ENCODE data around the gene PRSS23.

PRSS23 gene

GRCh38 chr11:86790867-86791849, 9.2 kb upstream of the PRSS23 start:
- no peak for DNase-seq

- DNase-seq: no peak
Observed at GRCh38 chr11:86792150-86792549, 8.2 kb upstream of the PRSS23 start.

DNA sequence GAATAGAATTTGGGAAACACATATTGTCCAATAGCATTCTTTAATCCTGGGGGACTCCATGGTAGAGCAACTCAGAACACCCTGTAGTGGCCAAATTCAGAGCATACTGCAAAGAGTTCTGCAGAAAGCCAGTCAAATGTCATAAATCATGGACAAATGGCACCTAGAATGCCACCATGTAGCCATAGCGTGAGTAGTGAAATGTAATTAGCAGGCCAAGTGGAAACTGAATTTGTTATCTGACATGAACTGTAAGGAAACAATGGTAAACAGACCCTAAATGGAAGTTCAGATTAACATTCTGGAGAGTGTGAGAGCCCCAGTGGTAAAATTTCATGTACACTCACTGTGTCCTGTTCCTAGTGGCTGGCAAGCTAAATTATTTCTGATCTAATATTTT, 7.0 kb upstream of the PRSS23 start:
- no peak for DNase-seq

GRCh38 chr11:86795511-86795910, 4.8 kb upstream of the PRSS23 start:
- DNase-seq: no peak

GRCh38 chr11:86795949-86796348, 4.4 kb upstream of the PRSS23 start:
- DNase-seq: no peak

GRCh38 chr11:86797133-86797532, 3.2 kb upstream of the PRSS23 start:
- no peak for DNase-seq

- peak; percentile 89 for DNase-seq
Observed at GRCh38 chr11:86798988-86799387, 1.4 kb upstream of the PRSS23 start.

GRCh38 chr11:86799680-86800075, 664 bp upstream of the PRSS23 start:
- peak; percentile 31 for DNase-seq

DNA sequence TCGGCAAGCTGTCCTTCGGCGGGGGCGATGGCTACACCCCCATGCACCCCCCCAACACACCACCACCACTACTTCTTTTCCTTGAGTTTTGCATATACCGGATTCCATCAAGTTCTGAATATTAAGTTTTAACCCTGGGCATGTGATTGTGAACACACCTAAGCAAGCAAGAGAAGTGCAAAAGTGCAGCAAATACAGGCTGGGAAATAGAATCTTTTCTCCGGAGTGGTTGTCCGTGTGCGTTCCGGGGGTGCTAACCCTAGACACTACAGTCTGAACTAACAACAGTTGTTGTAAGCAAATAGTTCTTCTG, 574 bp downstream of the PRSS23 start:
- DNase-seq: peak; percentile 25

DNA sequence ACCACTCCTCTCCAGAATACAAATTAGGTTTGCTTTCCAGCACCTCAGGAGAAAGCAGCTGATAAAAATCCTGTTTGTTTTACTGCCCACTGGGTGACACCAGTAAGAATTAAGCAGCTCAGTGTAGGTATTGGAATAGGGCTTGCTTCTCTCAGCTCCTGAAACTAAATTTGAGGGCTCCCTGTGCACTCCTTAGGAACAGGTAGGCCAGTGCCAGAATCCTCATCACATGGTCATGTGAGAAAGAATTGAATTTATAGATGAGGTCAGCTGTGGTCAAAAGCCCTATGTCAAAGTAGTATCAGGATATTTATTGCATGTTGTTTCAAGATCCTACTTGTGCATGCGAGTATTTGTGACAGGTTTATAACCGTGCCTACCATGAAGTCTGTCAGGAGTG, 1.0 kb downstream of the PRSS23 start:
- DNase-seq: peak; percentile 15

- peak; percentile 20 for DNase-seq
Observed at GRCh38 chr11:86802146-86802545, 1.8 kb downstream of the PRSS23 start.

DNA sequence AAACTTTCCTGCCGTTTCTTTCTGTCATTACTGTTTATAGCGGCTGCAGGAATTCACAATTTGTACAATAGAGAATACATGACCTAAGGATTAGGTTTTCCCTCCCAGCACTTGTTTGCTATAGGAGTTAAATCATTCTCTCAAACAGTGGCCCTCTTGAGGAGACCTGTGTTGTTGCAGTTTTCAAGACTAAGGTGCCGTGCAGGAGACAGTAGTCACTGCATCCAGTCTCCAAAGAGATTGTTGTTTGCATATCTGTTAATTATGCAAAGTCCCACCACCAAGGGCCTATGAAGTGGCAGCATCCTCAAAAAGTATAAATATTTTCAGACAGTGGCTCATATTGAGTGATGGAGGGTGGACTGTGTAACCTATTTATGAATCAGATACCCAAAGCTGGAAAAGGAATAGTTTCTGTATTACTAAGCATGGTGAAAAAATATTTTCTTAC, 2.3 kb downstream of the PRSS23 start:
- peak; percentile 70 for DNase-seq

DNA sequence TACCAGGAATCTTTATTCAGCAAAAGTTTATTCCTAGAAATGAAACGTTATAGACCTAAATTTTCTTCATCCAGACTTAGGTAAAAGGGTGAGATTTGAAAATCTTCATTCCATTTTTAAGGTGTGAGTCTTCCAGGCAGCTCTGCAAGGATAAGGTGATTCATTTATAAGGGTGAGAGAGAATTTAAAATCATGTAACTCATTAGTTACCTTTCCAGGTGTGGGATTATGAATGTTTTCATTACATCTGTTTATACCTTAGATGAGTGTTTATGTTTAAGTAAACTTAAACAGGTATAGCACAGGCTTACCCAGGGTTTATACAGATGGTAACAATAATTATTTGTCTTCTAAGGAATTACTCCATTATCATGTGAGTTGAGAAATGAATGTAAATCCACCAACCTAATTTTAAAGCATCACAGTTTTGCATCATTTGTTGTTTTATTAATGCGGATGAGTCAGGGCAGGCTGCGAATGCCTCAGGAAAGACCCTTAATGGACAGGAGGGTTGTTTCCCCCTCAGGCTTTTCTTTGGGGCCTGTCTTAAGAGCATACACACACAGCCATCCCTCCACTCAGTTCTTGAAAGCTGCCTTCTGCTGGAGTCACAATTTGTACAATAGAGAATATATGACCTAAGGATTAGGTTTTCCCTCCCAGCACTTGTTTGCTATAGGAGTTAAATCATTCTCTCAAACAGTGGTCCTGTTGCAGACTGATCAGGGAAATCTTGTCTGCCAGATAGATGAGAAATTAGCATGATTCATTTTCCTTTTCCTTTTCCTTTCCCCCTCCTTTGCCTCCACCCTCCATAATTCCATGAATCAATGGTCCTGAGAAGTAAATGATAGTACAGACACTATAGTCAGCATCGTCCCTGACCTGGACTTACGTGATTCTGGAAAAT, 3.0 kb downstream of the PRSS23 start:
- DNase-seq: peak; percentile 48

GRCh38 chr11:86804951-86805350, 4.6 kb downstream of the PRSS23 start:
- DNase-seq: no peak

DNA sequence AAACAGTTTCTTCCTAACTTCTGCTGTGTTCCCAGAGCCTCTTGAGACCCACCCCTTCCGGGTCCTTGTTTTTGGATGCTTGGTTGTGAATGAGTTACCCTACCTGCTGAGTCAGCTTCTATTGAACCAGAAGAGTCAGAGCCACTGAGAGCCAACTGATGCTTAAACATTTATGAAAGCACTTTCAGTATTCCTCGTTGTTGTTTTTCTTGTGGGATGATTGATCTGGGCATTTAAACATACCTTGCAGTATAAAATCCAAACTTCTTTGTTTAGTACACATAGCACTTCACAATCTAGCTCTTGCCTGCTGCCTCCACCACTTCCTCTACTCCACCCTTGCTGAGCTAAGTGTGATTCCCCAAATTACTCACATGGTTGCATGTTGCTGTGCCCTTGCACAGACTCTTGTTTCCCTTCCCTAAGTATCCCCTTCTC, 5.5 kb downstream of the PRSS23 start:
- DNase-seq: no peak

GRCh38 chr11:86806903-86807302, 6.6 kb downstream of the PRSS23 start:
- no peak for DNase-seq

GRCh38 chr11:86807360-86807759, 7.0 kb downstream of the PRSS23 start:
- DNase-seq: no peak

- DNase-seq: no peak
Observed at GRCh38 chr11:86809561-86809960, 9.2 kb downstream of the PRSS23 start.

DNA sequence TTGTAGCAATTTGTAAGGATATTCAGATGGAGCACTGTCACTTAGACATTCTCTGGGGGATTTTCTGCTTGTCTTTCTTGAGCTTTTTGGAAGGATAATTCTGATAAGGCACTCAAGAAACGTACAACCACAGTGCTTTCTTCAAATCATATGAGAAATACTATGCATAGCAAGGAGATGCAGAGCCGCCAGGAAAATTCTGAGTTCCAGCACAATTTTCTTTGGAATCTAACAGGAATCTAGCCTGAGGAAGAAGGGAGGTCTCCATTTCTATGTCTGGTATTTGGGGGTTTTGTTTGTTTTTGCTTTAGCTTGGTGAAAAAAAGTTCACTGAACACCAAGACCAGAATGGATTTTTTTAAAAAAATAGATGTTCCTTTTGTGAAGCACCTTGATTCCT, 9.9 kb downstream of the PRSS23 start:
- no peak for DNase-seq

DNA sequence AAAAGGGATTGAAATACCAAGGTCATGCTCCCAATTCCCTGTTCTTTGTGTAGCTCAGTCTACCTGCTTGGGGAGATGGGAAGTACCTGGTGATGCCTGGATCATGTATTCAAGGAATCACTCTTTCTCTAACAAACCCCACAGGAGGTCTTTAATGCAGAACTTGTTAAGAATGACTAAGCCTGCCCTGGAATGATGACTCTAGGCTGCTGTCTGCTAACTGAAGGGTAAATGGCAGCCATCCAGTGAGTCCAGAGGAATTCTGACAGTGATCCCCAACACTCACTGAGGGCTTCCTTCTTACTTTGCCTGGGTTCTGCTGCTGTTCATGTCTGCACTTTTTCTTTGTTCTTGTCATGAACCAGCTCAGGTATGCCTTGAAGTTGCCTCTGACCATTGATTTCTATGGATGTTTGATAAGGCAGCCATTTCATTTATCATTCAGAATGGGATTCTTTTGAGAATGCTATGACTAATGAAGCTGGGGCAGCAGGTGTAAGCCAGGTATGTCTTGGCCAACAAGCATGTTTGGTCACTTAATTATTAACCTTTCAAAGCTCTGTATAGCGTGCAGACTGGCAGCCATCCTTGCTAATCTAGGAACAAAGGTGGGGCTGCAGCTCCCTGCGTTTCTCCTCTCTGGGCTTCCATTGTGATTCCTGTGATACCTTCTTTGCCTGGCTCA, 11.4 kb downstream of the PRSS23 start:
- DNase-seq: peak; percentile 88

- no peak for DNase-seq
Observed at GRCh38 chr11:86812322-86812670, 12.0 kb downstream of the PRSS23 start.

GRCh38 chr11:86812981-86813380, 12.6 kb downstream of the PRSS23 start:
- no peak for DNase-seq

DNA sequence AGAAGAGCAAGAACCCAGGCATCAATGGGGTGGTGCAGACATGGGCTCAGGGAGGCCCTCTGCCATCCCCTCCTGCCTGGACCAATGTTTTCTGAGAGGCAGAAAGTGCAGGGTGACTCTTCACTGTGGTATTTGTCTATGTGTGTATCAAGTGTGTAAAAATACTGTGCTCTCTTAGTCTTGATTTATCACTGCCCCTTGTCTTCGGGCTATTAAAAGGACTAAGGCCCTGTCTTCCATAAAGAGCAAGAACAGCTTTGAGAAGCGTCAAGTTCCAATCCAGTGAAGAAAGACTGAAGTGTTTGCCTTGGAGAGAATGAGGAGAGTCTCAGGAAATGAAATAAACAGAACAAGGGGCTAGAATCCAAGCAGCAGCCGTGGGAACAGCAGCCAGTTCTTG, 14.4 kb downstream of the PRSS23 start:
- peak; percentile 85 for DNase-seq
